ENCODE results near the gene PTGER2. TPM values are rescaled to one million over a fixed set of nuclear protein-coding genes. Genes with fewer than 3 reads are reported as not detected.

Gene PTGER2
- total and polyA plus RNA-seq, 2 of the 8 experiments (the other 6 are each of a cell fraction or from before 2014, with no cell fraction given): 1.2 TPM

DNA sequence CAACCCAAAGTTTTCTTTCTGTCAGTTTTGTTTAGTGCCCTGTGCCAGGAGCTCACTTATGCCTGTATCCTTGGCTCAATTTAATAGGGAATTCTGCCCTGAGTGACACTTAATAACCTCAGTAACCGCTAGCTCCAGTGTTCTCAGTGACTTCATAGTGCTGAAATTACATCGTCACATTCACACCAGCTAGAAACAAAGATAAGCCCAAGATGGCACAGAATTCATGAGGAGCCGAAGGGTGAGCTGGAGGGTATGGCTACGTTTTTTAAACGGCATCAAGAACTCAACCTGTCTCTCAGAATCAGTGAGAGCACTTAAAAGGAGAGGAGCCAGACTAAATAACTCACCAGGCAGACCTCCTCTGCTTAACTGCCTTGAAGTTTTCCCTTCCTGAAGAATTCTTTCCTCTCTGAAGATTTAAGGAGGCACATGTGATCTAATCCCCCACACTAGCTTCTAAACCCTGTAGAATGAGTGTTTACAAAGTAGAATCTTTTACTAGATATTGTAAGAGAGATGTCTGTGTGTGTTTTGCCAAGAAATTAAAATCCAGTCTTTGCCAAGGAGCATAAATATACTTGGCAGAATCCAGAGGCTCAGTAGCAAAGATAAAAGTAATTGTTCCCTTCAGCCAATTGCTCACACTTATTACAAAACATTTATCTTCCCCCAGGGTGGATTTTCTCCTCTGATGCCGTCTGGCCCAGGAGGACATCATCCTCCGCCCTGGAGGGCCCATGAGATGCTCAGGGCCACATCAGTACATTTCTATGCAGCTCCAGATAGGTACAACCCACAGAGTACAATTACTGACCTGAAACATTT, 37.3 kb downstream of the PTGER2 start (continued):
- TF ChIP-seq GTF2F1 (IDR thresholded peaks at IDR 0.05; ENCODE audit: borderline replicate concordance, low read depth, low read length) (no peak), KDM1A (IDR thresholded peaks at IDR 0.05; ENCODE audit: borderline replicate concordance, low read length) (no peak), RNF2 (IDR thresholded peaks at IDR 0.05; ENCODE audit: borderline replicate concordance, low read depth, low read length, missing control alignments, poor library complexity, severe bottlenecking) (no peak), MAX (IDR thresholded peaks at IDR 0.05) (no peak), SUZ12 (IDR thresholded peaks at IDR 0.05; ENCODE audit: low read length) (no peak), CEBPB (IDR thresholded peaks at IDR 0.05; ENCODE audit: low read depth, low read length) (no peak), RAD21 (IDR thresholded peaks at IDR 0.05 in 1 of 2, conservative IDR thresholded peaks at IDR 0.05 in 1 of 2; ENCODE audit: low read depth in 2 of 2, low read length in 2 of 2) (no peak)
